HL-60 (cell line): ENCODE results near the gene TMSB15B.

Source experiments
- DNase-seq, 2 experiments: peaks; one replicate each; pipeline ENCODE4 v3.0.0-alpha.2; 2010 to 2020; ENCODE audit warnings: low read depth in 1 of 2, low spot score in 1 of 2
- H3K27ac ChIP-seq: fragments of 250-450 bp; sonication (Bioruptor Pico); replicated peaks from 2 replicates; pipeline ENCODE4 v1.5.1; 2020; ENCODE audit warnings: mild to moderate bottlenecking, moderate library complexity
- H3K27me3 ChIP-seq: fragments of 250-450 bp; sonication (Bioruptor Pico); 2 replicates; pipeline ENCODE4 v1.5.1; 2021; ENCODE audit warnings: mild to moderate bottlenecking, moderate library complexity; ENCODE audit not compliant: insufficient read depth, poor library complexity, severe bottlenecking
- H3K4me3 ChIP-seq: replicated peaks from 2 replicates; pipeline ENCODE4 v1.5.1; 2011; ENCODE audit warnings: mild to moderate bottlenecking, control low read depth, low read length; ENCODE audit not compliant: insufficient read depth
- CTCF ChIP-seq: IDR thresholded peaks from one replicate; pipeline ENCODE4 v1.5.1; 2011; ENCODE audit warnings: low read length, control low read depth, inconsistent platforms; ENCODE audit not compliant: insufficient read depth
- GABPA ChIP-seq: IDR thresholded peaks from 2 replicates; pipeline ENCODE4 v1.6.1; 2012; ENCODE audit warnings: low read depth
- POLR2AphosphoS5 ChIP-seq: IDR thresholded peaks from 2 replicates; pipeline ENCODE4 v1.6.1; 2012; ENCODE audit warnings: low read depth
- REST ChIP-seq: IDR thresholded peaks from 2 replicates; pipeline ENCODE4 v1.6.1; 2012; ENCODE audit warnings: low read depth; ENCODE audit not compliant: insufficient replicate concordance
- SPI1 ChIP-seq: IDR thresholded peaks from 2 replicates; pipeline ENCODE4 v1.6.1; 2012; ENCODE audit warnings: low read depth, mild to moderate bottlenecking, borderline replicate concordance

TMSB15B gene

GRCh38 chrX:103941201-103941975, 21.0 kb upstream of the TMSB15B start:
- DNase-seq = peak in 1 of 2 experiments; percentile 9

GRCh38 chrX:103949506-103949905, 12.9 kb upstream of the TMSB15B start:
- no peak for DNase-seq
- Histone ChIP-seq H3K27me3 (no peaks in the 10 kb centered on the region), H3K4me3 (no peak overlapping the region), H3K27ac (no peak overlapping the region)
- no peak for TF ChIP-seq POLR2AphosphoS5
- TF ChIP-seq GABPA = no peak
- TF ChIP-seq REST = no peak
- TF ChIP-seq CTCF = no peak
- no peak for TF ChIP-seq SPI1

More at GRCh38 chrX:103941201-103941975, 21.0 kb upstream of the TMSB15B start:
- no peak overlapping the region for H3K27ac ChIP-seq
- H3K27me3 ChIP-seq = no peaks in the 10 kb centered on the region
- TF ChIP-seq GABPA = no peak
- no peak for TF ChIP-seq REST
- no peak for TF ChIP-seq SPI1
- TF ChIP-seq POLR2AphosphoS5 = no peak
- TF ChIP-seq CTCF = no peak
- H3K4me3 ChIP-seq = no peak overlapping the region

- no peak for DNase-seq
- no peak overlapping the region for H3K4me3 ChIP-seq
- TF ChIP-seq CTCF (no peak), GABPA (no peak), POLR2AphosphoS5 (no peak), SPI1 (no peak), REST (no peak)
- H3K27me3 ChIP-seq = no peaks in the 10 kb centered on the region
- no peak overlapping the region for H3K27ac ChIP-seq
These were observed 9.1 kb upstream of the TMSB15B start for GRCh38 chrX:103953353-103953752.
